HFFc6 (cell line): ENCODE results near the gene USB1. TPM values are rescaled to one million over a fixed set of nuclear protein-coding genes. Genes with fewer than 3 reads are reported as not detected.

Experiments
- DNase-seq: peaks from one replicate; pipeline ENCODE4 v3.0.0-alpha.2; 2018
- H3K27ac Mint-ChIP-seq: 2 replicates; pipeline ENCODE4 v1.8.0; 2020; ENCODE audit warnings: mild to moderate bottlenecking, mixed read lengths
- H3K27me3 Mint-ChIP-seq: 2 replicates; pipeline ENCODE4 v1.8.0; 2021; ENCODE audit warnings: mild to moderate bottlenecking, moderate library complexity, mixed read lengths; ENCODE audit not compliant: insufficient read depth
- H3K36me3 Mint-ChIP-seq: 2 replicates; pipeline ENCODE4 v1.8.0; 2021; ENCODE audit warnings: low read depth, mixed read lengths
- H3K4me1 Mint-ChIP-seq: 2 replicates; pipeline ENCODE4 v1.8.0; 2020; ENCODE audit warnings: low read depth, mixed read lengths
- H3K4me3 Mint-ChIP-seq: 2 replicates; pipeline ENCODE4 v1.8.0; 2020; ENCODE audit warnings: mild to moderate bottlenecking, moderate library complexity, mixed read lengths
- H3K9me3 Mint-ChIP-seq: 2 replicates; pipeline ENCODE4 v1.8.0; 2020; ENCODE audit warnings: mild to moderate bottlenecking, mixed read lengths
- total RNA-seq, 6 experiments: library from RNA; stranded (reverse); fragmentation: NEBNext Ultra II Directional; extraction: Animal tissue kit (Norgen Biotek cat#: 25700); gene quantifications; 2 replicates in 1 of 6; 3 replicates in 5 of 6; pipeline ENCODE4 v1.2.3, GENCODE V29; 2021
- TF ChIP-seq, protein P1 (sequence below): fragments of 200-600 bp; sonication (generic); IDR thresholded peaks from 2 replicates; pipeline ENCODE4 v1.5.0; 2021; ENCODE audit warnings: antibody characterized with exemption, mild to moderate bottlenecking

The USB1 gene
- total RNA-seq, 6 experiments from 2014 or later: 62.9 to 88.3 (median 76.3) TPM

DNA sequence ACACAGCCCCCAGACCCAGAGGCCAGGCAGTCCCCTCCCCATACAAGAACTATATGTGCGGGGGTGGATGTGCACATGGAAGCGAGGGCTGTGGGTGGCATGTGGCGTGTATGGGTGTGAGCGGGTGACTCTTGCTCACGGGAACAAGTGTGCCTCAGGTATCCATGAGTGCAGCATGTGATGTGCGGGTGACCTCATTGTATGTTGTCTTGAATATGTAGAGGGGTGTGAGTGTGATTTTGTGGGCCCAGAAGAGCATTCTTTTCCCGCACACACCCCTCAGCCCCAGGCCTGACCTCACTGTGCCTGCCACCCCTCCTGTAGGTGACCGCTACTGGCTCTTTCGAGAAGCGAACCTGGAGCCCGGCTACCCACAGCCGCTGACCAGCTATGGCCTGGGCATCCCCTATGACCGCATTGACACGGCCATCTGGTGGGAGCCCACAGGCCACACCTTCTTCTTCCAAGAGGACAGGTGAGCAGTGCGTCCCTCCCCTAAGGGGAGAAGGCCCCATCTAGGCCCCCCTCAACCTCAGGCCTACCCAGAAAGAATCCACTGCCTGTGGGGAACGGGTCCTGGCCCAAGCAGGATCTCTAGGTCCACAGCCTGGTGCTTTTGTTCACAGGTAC, 41.8 kb downstream of the USB1 start:
- H3K4me3 Mint-ChIP-seq: no peak overlapping the region
- no peaks in the 10 kb centered on the region for H3K9me3 Mint-ChIP-seq

DNA sequence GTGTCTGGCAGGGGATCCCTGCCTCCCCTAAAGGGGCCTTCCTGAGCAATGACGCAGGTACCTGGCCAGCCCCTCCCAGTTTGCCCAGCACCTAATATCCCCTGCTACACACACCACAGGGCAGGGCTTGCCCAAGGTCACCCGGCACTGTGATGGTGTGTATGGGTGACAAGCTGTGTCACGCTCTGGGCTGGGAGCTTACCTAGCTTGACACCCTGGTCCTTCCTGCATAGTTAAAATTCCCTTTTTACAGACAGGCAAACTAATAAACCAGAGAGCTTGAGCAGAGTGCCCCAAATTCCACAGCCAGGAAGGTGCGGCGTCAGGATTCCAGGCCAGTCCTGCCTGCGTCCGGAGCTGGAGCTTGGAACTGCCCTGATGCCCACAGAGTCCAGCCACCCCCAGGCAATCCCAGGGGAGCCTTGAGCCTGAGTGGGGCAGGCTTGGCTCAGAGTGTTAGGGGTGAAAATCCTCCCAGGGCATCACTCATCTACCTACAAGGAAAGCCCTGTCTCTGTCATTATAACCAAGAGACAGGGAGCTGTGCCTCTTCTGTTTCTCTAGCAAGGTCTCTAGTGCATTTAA, 42.5 kb downstream of the USB1 start:
- TF ChIP-seq, protein P1, sequence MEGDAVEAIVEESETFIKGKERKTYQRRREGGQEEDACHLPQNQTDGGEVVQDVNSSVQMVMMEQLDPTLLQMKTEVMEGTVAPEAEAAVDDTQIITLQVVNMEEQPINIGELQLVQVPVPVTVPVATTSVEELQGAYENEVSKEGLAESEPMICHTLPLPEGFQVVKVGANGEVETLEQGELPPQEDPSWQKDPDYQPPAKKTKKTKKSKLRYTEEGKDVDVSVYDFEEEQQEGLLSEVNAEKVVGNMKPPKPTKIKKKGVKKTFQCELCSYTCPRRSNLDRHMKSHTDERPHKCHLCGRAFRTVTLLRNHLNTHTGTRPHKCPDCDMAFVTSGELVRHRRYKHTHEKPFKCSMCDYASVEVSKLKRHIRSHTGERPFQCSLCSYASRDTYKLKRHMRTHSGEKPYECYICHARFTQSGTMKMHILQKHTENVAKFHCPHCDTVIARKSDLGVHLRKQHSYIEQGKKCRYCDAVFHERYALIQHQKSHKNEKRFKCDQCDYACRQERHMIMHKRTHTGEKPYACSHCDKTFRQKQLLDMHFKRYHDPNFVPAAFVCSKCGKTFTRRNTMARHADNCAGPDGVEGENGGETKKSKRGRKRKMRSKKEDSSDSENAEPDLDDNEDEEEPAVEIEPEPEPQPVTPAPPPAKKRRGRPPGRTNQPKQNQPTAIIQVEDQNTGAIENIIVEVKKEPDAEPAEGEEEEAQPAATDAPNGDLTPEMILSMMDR: no peak
- Mint-ChIP-seq H3K27me3 (peaks cover 11% of the 10 kb centered on the region), H3K4me3 (no peak overlapping the region), H3K9me3 (no peaks in the 10 kb centered on the region), H3K27ac (no peak overlapping the region), H3K36me3 (no peaks in the 10 kb centered on the region), H3K4me1 (no peaks in the 10 kb centered on the region)
- no peak for DNase-seq

More for the DNA sequence above, 41.8 kb downstream of the USB1 start:
- no peaks in the 10 kb centered on the region for H3K4me1 Mint-ChIP-seq
- peaks cover 8% of the 10 kb centered on the region for H3K27me3 Mint-ChIP-seq
- TF ChIP-seq, protein P1: no peak
- no peak for DNase-seq
- no peak overlapping the region for H3K27ac Mint-ChIP-seq
- no peaks in the 10 kb centered on the region for H3K36me3 Mint-ChIP-seq

DNA sequence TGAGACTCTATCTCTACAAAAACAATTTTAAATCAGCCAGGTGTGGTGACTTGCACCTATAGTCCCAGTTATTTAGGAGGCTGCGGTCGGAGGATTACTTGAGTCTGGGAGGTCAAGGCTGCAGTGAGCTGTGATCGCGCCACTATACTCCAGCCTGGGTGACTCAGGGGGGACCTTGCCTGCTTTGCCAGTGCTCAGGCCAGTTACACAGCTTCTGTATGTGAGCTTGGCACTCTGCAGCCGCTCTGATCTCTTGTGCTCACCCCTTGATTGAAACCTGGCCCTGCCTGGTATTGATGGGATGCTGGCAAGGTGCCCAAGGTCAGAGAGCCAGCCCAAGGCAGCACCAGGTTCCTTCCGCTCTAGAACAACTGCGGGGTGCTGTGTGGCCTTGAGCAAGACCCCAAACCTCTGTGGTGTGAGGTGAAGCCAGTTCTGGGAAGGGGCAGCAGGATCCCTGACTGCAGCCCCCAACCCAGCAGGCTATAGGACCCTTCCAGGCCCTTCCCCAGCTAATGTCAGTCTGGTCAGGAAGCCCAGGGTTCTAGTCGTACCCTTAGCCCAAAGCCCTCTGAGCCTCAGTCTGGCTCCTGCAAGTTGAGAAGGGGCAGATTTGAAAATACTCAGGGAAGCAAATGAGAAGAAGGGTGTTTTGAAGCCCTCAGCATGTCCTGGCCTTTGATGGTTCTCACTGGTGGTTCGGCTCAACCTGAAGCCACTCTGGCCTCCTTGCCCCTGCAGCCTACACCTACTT, 43.2 kb downstream of the USB1 start:
- Mint-ChIP-seq H3K27me3 (peaks cover 12% of the 10 kb centered on the region), H3K9me3 (no peaks in the 10 kb centered on the region), H3K27ac (no peak overlapping the region), H3K4me1 (no peaks in the 10 kb centered on the region), H3K4me3 (no peak overlapping the region), H3K36me3 (no peaks in the 10 kb centered on the region)
- TF ChIP-seq, protein P1: no peak
- no peak for DNase-seq

DNA sequence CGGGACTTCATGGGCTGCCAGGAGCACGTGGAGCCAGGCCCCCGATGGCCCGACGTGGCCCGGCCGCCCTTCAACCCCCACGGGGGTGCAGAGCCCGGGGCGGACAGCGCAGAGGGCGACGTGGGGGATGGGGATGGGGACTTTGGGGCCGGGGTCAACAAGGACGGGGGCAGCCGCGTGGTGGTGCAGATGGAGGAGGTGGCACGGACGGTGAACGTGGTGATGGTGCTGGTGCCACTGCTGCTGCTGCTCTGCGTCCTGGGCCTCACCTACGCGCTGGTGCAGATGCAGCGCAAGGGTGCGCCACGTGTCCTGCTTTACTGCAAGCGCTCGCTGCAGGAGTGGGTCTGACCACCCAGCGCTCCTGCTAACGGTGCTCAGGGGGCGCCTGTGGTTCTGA, 43.9 kb downstream of the USB1 start:
- no peak overlapping the region for H3K27ac Mint-ChIP-seq
- H3K9me3 Mint-ChIP-seq: no peaks in the 10 kb centered on the region
- peaks cover 17% of the 10 kb centered on the region for H3K27me3 Mint-ChIP-seq
- H3K36me3 Mint-ChIP-seq: no peaks in the 10 kb centered on the region
- no peak for DNase-seq
- H3K4me3 Mint-ChIP-seq: no peak overlapping the region
- TF ChIP-seq, protein P1: no peak
- no peaks in the 10 kb centered on the region for H3K4me1 Mint-ChIP-seq

DNA sequence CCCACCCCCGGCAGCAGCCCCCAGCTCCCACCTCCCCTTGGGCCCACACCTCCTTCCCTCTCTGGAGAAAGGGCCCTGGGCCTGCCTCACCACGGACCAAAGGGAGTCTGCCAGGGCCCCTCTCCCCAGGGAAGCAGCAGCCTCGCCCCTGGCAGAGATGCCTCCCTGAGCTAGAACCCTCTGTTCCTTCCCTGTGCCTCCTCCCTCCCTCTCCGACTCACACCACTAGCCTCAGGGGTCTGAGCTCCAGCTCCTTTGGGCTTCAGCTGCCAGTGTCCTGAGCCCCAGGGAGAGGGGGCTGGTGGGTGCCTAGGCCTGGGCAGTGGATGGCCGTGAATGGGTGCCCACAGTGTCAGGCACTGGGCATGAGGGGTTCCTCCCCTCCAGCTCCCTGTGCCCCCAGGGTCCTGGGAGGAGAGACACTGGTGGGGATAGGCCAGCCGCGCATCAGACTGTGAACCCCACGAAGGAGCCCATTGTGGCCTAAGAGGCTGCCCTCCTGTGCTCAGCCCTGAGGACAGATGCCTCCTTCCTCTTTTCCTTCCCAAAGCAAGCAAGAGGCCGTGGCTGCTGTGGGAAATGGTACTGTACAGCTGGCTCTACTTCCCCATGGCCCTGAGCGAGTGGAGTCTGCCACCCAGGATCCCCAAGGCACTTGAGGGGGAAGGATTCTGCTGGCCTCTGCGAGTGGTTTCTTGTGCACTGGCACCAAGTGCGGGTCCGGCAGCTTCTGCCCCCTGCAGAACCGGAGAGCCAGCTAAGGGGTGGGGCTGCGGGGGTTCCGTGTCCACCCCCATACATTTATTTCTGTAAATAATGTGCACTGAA, 45.1 kb downstream of the USB1 start:
- TF ChIP-seq, protein P1: no peak
- Mint-ChIP-seq H3K36me3 (no peaks in the 10 kb centered on the region), H3K4me3 (no peak overlapping the region), H3K27ac (no peak overlapping the region), H3K4me1 (no peaks in the 10 kb centered on the region), H3K9me3 (no peaks in the 10 kb centered on the region), H3K27me3 (peaks cover 19% of the 10 kb centered on the region)
- no peak for DNase-seq
